DMS 273 (cell line): ENCODE data around the gene RASAL1.

Experiments
- DNase-seq: peaks from one replicate; lab custom pipeline; 2025; ENCODE audit not compliant: unreplicated experiment; lab: John Stamatoyannopoulos, UW

RASAL1 gene

DNA sequence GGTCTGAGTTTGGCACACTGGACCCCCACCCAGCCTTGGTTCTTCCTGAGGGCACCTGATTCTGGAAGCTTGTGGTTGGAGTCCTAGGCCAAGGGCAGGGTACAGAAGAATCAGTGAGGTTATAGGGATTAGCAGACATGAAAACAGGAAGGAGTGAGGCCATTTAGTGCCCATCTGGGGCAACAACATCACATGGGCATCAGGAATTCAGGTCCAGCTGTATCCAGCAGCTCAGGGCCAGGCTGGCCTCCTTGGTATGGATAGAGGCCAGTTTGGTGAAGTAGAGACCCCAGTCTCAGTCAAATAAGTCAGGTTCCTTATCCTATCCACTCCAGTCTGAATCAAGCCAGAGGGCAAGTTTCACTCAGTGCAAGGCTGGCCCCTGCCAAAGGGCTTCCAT, 36.2 kb downstream of the RASAL1 start:
- DNase-seq: no peak

DNA sequence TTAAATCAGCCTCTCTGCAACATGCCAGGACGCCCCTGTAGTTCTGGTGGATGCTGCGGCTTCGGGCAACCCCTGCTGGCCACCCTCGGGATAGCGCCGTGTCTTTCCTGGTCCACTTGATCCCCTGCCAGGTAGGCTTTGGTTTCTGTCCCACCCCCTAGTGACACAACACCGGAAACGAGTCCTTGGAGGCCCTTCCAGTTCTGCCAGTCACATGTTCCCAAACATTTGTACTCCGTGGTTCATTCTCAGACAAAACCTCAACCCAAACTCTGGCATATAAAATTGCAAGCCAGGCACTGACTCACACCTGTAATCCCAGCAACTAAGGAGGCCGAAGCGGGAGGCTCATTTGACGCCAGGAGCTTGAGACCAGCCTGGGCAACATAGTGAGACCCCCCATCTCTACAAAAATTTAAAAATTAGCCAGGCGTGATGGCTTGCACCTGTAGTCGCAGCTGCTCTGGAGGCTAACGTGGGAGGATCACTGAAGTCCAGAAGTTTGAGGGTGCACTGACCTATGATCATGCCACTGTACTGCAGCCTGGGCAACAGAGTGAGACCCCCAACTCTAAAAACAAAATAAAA, 37.0 kb downstream of the RASAL1 start:
- peak; percentile 90 for DNase-seq

DNA sequence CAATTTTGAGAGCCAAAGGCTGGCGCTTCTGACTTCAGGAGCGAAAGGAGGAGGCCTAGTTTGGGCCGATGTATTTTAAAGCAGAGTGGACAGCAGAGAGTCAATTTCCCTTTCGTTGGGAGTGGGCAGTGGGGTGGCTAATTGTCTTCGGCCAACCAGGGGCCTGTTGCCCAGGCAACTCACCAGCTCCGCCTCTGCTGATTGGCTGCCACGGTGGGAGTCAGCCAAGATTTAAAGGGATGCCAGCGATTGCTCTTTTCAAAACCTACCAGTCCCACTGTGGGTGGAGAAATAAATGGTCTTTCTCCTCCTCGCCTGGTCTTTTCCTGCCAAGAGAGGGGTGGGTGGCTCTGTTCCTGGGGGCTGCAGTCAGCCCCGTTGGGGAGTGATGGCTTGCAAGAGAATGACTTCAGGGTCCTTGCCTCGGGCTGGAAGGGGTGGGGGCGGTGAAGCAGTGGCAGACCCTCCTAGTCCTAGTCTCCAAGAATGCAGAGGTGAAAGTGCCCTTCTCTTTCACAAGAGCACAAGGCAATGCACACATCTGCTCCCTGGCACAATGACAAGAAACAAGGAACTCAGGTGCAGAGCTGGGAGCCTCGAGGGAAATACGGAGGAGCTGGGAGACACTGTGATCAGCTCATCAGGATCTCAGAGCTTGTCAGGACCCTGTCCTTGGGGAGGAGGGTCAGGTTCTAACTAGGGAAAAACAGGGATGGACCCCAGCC, 37.7 kb downstream of the RASAL1 start:
- DNase-seq: peak; percentile 84

DNA sequence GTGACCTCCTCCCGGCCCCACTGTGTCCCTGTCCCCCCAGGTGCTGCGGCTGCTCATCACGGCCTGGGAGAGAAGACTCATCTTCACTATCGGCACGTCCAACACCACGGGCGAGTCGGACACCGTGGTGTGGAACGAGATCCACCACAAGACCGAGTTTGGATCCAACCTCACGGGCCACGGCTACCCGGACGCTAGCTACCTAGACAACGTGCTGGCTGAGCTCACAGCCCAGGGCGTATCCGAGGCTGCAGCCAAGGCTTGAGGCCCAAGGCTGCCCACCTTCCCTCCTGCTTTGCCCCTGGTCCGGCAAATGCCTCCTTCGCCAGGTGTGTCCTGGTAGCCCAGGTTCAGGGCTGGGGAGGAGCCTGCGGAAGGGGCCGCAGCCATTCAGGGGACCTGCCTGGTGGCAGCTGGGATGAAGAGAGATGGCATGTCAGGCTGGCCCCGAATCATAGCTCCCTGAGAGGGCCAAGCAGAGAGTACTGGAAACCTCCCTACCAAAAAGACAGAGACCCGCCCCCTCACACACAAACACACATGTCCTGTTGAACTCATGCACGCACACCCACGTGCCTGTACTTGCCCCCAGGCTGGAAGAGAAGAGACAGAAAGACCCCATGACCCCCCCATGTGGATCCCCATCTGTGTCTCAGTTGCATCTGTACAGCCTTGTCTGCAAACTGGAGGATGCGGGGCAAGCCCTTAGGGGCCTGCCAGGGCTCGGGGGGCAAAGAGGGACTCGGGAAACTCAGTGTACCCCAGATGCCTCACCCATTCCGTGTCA, 38.7 kb downstream of the RASAL1 start:
- peak; percentile 16 for DNase-seq

DNA sequence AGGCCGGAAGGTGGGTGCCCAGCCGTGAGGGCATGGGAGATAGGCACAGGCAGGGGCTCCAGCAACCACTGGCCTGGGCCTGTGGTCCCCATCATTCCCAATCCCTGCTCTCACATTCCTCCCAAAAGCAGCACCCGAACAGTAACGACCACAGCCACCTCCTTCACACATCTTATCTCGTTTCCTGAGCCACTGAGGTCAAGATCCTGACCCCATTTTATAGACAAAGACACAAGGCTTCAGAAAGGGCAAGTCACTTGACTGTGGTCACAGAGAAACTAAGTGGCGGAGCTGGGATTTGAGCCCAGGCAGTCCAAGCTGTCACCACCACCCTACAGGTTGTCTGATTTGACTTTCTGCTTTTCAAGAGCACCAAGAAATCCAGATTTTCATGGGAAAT, 40.2 kb downstream of the RASAL1 start:
- no peak for DNase-seq

DNA sequence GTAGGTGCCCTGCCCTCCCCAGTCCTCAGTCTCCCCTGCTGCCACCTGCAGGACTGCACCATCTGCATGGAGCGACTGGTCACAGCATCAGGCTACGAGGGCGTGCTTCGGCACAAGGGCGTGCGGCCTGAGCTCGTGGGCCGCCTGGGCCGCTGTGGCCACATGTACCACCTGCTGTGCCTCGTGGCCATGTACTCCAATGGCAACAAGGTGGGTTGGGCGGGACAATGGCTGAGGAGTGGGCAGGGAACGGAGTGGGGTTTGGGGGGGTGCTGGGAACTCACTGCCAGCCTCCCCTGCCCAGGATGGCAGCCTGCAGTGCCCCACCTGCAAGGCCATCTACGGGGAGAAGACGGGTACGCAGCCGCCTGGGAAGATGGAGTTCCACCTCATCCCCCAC, 40.8 kb downstream of the RASAL1 start:
- no peak for DNase-seq

DNA sequence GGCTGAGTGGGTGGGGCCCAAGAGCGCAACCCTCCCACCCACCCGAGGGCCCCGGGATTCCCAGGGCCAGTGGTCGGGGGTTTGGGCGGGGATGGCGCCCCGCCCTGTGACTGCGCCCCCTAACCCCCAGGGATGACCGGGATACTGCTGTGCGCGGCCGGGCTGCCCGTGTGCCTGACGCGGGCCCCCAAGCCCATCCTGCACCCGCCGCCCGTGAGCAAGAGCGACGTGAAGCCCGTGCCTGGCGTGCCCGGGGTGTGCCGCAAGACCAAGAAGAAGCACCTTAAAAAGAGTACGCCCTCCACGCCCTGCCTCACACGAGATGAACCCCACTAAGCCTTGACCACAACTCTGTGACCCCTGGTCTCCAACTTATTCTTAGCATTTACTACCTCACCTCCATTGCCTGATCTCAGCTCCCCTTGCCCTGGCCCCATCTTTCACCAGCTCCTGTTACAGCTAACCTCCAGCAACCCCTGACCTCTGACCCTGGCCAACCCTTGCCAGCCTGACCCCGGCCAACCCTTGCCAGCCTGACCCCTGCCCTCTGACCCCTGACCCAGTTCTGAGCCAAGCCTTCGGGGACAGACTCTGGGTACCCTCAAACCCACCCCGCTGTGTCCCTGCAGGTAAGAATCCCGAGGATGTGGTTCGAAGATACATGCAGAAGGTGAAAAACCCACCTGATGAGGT, 42.0 kb downstream of the RASAL1 start:
- DNase-seq: no peak

DNA sequence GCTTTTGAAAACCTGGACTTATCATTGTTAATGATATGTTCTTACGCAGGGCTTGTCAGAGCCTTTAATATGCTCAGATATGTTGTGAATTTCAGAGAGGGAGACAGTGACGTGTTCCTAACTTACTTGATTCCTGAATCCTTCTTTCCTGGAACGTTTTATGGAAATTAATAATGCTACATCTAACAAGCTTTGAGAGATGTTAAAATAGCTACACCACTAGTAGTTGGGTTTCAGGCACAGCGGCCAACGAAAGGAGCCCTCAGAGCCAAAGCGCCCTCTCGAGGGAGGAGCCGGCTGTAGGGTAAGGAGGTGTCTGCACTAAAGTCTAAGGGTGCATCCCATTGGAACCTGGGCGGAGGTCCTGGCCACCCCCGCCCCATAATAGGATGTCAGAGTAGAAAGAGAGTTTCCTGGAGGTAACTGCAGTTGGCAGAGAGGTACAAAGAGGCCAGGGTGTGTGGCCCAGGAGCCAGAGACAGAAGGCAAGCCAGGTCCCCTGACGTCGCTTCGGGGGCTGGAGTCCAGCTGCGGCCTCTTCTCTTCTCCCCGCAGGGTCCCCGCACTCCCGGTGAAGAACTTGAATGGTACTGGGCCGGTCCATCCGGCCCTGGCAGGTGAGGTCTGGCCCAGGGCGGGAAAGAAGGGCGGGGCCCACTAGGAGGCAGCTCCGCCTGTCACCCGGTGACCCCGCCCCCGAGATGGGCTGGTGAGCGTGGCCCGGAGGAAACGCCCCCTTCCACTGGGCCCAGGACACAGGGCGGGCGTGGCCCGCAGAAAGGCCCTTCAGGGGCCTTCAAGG, 42.8 kb downstream of the RASAL1 start:
- no peak for DNase-seq

DNA sequence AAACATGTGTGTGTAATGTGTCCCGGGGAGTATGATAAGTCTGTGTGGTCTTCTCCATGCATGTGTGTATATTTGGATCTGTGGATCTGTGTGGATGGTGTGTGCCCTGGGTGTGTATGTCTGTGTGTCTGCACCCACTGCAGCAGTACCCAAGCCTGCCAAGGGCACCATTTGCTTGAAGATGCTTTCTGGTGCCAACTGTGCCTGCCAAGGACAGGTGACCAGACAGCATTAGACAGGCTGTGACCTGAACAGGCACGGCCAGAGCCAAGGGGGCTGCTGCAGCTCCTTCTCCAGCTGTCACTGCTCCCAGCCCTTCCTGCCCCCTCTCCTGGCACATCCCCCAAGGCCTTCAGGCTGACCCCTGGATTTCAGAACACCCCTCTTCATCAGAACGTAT, 44.1 kb downstream of the RASAL1 start:
- DNase-seq: no peak

DNA sequence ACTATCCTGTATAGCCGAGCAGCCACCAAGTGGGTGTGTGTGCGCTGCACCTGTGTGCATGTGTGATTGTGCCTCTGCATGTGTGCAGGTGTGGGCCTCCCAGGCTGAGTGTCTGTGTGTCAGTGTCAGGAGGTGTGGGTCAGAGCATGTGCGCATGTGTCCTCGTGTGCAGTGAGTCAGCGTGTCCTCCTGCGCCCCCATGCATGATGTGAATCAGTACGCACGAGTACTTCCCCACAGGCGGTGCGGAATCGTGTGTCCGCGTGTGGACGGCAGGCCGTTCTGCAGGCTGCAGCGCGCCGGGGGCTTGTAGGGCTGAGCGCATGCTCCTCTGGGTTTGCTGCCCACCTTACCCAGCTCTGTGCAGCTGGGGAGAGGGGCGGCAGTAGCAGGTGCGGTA, 44.8 kb downstream of the RASAL1 start:
- DNase-seq: no peak

DNA sequence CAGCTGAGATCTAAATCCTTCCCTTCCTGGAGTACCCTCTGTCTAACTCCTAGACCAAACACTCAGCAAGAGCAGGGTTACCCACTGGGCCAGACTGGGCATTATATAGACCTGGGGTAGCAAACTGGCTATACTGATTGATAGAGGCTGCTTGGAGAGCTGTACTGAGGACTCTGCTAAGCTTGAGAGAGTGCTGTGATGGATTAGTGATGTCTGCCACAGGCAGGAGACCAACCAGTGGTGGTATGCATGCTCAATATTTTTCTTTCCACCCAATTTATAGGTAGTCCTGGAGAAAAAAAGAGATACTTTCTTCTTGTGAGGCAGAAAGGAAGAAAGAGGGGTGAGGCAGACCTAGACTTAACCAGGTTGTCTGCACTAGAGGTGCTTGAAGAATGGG, 45.7 kb downstream of the RASAL1 start:
- no peak for DNase-seq

DNA sequence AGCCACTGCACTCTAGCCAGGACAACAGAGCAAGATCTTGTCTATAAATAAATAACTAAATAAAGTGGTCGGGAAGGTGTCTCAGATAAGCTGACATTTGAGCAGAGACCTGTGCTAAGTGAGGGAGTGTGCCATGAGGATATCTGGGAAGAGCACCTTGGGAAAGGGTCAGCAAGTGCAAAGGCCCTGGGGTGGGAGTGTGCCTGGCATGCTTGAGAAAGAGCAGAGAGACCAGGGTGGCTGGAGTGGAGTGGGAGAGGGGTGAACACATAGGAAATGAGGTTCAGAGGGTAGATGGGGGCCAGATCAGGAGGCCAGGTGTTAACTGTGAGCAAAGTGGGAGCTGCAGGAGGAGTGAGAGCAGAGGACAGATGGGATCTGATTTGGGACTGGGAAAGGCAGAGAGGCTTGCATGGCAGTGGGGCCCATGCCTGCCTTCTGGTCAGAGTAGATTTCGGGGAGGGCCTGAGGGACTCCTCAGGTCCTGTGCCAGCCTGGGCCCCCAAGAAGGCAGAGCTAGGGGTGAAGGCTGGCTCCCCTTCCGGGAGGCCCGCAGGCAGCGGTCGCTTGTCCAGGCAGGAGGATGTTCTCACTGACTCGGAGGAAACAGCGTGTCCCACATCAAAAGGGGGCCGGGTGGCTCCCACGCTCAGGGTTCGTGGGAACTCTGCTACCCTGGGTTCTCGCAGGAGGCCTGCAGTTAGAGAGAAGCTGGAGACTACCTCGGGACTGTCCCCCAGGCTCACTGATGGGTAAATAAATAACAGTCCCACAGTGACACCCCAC, 46.4 kb downstream of the RASAL1 start:
- DNase-seq: no peak

DNA sequence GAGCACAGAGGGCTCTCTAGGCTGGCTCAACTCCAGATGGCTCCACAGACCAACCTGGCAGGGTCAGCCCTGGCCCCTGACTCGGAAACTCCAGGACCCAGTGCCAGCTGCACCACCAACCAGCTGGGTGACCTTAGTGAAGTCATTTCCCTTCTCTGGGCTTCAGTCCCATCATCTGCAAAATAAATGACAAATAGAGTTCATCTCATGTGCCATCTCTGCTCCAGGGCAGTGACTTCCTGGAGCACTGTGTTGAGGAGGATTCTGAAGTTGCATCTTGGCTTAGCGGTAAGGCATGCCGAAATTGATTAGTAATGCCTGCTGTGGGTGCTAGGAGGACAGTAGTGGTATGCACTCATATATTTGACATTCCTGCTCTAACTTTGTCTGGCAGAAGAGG, 47.5 kb downstream of the RASAL1 start:
- no peak for DNase-seq

DNA sequence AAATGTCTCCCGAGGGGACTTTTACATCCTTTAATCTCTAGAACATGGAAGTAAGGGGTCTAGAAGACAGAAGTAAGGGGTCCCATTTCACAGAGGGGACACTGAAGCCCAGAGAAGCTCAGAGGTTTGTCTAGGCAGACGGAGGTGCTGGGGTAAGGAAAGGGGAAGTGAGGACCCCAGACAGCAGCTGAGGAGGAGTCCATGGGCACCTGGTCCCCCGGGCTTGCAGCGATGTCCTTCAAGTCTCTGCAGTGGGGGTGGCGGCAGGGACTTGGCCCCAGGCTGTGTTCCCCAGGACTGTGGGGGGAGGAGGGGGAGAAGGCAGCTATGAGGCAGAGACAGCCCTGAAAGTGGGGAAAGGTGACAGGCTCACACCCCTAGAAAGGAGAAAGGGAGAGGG, 48.4 kb downstream of the RASAL1 start:
- DNase-seq: no peak

DNA sequence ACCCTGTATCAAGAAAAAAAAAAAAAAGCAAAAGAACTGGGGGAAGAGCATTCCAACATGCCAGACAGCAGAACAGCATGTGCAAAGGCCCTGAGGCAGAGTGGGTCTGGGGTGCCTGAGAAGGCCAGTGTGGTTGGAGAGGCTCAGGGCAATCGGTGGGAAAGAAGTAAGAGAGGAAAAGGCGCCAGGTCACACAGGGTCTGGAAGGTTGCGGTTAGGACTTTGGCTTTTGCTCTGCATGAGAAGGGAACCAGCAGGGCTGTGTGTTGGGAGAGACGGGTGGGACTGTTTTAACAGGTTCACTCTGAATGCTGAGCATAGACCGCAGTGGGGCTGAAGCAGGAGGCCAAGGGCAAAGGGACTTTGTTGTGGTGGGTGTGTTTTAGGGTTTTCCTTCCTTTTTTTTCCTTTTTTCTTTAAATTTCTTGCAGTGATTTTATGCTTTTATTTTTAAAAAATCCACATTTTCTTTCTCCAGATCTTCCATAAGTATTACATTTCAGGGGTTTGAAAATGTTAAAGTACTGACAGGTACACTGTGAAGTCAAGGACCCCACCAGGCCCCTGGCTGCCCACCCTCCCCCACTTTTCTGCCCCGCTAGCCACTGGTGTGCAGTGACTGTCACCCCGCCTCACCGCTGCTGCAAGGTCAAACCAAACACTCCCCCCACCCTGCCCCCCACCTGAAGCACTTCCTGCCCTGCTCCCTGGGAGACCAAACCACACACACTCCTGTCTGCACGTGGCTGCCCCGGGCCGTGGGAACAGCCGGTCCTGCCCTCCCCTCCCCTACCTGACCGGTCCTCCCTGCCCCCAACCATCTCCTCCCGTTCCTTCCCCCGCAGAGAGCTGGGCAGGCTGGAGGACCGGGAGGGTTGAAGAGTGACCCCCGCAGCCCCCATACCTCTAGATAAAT, 49.1 kb downstream of the RASAL1 start:
- no peak for DNase-seq

DNA sequence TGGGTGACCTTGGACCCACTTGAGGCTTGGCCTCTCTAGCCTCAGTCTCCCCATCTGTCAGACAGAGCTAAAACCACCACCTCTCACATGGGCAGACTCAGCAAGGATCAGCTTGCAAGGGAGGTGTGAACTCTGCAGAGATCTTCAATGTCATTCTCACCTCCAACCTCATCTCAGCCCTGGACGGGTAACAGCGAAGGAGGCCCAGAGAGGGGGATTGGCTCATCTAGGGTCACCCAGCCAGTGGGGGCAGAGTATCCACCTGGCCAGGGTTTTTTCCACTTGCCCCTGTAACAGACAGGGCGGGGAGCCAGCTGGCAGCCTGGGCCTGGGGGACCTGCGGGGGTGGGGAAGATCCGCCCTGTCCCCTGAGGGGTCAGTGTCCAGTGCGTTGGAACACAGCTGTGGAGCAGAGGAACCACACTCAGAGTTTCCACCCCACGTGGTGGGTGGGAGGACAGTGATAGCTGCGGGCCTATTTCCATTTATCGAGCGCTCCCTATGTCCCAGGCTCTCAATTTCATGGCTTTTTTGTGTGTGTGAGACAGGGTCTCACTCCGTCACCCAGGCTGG, 51.6 kb downstream of the RASAL1 start:
- DNase-seq: no peak

DNA sequence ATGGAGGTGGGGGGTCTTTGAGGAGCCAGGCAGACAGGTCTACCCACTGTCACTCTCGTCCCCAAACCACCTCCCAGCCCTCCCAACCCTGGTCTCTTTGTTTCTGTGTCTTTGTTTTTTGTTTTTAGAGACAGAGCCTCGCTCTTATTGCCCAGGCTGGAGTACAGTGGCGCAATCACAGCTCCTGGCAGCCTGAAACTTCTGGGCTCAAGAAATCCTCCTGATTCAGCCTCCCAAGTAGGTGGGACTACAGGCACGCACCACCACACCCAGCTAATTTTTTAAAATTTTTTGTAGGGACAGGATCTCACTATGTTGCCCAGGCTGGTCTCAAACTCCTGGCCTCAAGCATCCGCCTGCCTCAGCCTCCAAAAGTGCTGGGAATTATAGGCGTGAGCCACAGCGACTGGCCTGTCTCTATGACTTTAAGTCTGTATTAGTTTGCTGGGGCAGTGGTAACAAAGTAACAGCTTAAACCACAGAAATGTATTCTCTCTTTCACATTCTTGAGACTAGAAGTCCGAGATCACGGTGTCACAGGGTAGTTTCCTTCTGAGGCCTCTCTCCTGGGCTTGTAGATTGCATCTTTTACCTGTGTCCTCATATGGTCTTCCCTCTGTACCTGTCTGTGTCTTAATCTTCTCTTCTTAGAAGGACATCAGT, 52.9 kb downstream of the RASAL1 start:
- no peak for DNase-seq

DNA sequence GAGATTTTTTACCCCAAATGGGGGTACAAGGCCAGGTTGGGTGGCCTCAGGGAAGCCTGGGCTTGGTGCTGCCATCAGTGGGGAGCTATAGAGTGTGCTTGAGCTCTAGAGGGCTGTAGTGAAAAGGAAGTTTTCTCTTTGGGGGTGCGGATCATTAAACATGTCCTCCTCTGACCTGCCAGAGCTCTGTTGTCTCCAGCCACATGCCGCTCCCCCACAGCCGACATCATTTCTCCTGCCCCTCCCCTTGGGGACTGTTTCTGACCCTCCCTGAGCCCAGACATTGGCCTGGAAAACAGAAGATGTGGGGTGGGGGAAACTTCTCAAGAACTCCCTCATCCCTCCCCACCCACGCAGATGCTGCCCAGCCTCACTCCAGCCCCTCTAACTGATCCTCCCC, 53.7 kb downstream of the RASAL1 start:
- no peak for DNase-seq
